NCI-H748 (cell line): Measurements from ENCODE around the gene GLT1D1.

Source experiments
- DNase-seq: peaks from one replicate; lab custom pipeline; 2025; ENCODE audit not compliant: unreplicated experiment; lab: John Stamatoyannopoulos, UW

The GLT1D1 gene

GRCh38 chr12:128911861-128912260 is 58.6 kb downstream of the GLT1D1 start:
- no peak for DNase-seq

DNA sequence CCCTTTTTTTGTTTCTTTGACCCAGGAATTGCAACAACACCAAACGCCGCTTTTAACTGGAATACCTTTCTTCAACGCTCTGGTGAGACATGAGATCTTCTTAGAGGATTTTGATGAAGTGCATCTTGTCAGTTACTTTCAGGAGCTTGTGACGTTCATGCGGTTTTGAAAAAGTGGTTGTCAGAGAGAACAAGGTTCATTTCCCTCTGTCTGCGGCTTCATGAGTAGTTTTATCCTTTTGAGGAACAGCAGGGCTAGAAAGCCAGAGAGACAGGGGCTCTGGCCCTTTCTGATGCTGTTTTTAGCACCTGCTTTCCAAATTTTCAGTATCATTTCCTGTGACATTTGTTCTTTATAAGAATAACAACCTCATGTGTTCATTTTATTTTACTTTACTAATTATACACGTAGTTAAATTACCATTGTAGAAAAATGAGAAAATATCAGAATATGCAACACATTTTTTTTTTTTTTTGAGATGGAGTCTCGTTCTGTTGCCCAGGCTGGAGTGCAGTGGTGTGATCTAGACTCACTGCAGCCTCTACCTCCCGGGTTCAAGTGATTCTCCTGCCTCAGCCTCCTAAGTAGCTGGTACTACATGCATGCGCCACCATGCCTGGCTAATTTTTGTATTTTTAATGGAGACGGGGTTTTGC is 61.8 kb downstream of the GLT1D1 start:
- no peak for DNase-seq

GRCh38 chr12:128916425-128916824 is 63.1 kb downstream of the GLT1D1 start:
- DNase-seq, result no peak

- DNase-seq, result no peak
These were observed 65.4 kb downstream of the GLT1D1 start for GRCh38 chr12:128918481-128919260.

DNA sequence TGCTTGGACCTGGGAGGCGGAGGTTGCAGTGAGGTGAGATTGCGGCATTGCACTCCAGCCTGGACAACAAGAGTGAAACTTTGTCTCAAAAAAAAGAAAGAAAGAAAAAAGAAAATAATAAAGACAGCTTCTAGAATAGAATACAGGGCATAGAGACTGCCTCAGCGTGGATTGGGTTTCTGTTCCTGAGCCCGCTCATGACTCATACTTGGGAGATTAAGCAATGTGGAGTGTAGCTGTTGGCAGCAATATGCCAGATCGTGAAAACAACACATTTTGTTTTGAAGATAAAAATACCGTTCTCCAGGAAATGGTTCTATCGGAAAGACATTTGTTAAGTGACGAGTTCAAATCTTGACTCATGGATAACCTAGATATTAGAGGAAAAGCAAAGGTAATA is 67.2 kb downstream of the GLT1D1 start:
- DNase-seq, result no peak

DNA sequence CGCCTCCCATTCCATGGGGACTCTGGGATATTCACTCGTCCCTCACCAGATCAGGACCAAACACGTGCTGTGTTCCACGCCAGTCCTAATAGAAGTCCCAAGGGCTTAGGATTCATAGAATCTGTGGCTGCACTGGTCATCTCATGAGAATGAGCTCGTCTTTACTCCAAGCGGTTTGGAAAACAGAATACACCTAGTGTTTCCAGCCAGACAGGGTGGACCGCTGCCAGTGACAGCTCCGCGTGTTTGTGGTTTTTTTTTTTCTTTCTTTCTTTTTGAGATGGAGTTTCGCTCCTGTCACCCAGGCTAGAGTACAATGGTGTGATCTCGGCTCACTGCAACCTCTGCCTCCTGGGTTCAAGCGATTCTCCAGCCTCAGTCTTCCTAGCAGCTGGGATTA is 75.1 kb downstream of the GLT1D1 start:
- DNase-seq, result no peak

DNA sequence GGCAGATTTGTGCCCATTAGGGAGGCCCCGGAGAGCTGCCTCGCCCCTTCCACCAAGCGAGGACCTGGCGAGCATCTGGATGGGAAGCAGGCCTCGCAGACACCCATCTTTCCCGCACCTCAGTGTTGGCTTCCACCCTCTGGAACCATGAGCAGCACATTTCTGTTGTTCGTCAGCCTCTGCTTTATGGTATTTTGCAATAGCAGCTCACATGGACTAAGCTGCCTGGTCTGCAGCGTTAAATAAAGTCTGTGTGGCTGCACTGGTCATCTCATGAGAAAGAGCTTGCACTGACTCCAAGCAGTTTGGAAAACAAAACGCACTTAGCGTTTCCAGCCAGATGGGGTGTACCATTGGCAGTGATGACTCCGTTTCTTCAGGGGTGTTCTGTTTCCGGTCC is 75.8 kb downstream of the GLT1D1 start:
- no peak for DNase-seq

- DNase-seq, result peak; percentile 80
These were observed 77.3 kb downstream of the GLT1D1 start for GRCh38 chr12:128930606-128931005.

- DNase-seq, result no peak
These were observed 79.2 kb downstream of the GLT1D1 start for GRCh38 chr12:128932521-128932920.

GRCh38 chr12:128933039-128933438 is 79.8 kb downstream of the GLT1D1 start:
- no peak for DNase-seq

GRCh38 chr12:128933926-128934325 is 80.6 kb downstream of the GLT1D1 start:
- DNase-seq, result no peak

DNA sequence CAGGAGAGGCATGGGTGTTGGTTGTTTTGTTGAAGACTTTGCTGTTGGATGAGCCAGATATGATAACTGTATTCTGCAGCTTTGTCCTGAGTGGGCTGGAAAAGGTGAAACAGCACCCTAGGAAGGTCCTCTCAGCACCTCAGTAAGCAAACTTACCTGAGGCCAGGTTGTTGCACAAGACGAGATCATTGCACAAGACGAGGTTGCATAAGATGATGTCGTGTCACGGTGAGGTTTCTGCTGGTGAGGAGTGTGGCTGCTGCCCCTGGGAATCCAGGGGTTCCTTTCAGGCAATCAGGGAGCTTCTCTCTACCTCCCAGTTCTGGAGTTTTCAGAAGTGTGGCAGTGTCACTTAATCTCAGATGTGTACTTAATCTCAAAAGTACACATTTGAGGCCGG is 85.6 kb downstream of the GLT1D1 start:
- no peak for DNase-seq

DNA sequence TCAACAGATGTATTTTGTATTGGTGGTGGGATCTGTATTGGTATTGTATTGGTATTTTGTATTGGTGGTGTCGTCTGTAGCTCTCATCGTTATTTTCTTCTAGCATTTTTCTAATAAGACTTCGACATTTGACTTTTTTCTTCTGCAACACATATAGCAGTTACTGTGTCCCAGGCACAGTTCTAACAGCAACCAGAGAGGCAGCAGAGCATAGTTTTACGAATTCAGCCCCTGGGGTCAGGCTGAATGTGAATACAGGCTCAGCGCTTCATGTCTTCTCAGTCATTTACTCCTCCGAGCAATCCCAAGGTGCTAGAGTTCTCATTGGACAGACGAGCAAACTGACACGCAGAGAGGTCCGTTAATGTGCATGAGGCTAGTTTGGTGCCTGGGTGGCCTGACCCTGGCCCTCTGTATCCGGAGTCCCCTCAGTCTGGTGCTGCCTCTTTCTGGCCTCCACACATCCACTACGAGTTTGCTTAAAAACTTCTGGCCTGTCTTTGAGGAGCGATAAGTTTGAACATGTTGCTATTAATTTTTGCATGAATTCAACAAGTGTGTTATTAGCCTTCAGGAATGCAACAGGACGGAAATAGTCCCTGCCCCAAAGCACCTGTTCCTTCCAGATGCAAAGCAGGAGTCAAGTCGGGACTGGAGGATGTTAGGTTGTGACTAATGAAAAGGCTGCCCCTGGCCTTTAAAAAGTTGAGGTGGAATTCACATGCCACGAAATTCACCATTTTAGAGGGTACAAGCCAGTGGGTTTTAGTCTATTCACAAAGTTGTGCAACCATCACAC is 87.0 kb downstream of the GLT1D1 start:
- DNase-seq, result no peak

DNA sequence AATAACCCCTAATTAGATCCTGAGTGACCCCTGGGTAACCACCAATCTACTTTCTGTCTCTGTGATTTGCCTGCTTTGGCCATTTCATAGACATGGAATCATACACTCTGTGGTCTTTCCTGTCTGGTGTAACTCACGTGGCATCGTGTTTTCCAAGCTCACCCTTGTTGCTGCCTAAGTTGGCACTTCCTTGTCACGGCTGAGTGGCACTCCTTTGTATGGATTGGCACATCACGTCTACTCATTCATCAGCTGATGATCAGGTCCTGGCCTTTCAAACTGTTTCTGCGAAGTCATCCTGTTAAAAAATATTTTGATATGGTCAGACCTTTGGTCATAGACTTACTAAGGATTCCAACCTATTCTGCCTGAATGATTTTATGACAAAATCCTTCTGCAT is 87.7 kb downstream of the GLT1D1 start:
- no peak for DNase-seq

DNA sequence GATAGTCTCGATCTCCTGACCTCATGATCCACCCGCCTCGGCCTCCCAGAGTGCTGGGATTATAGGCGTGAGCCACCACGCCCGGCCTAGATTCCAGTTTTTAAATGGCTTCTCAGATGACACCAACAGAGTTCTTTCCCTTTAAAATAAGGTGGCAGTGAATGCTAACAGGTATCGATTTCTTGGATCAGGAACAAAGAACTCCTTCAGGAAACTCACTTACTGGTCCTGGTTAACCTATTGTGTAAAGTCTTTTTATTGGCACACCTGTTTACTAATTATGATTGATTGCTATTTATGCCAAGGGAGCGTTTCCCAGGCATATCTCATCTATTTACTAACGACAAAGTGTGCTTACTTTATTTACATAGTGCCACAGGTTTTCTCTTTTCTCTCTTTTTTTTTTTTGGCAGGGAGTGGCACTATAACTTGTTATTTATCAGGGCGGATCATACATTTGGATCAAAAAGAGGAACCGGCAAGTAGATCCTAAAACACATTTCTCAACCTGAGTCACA is 89.7 kb downstream of the GLT1D1 start:
- DNase-seq, result peak; percentile 98

DNA sequence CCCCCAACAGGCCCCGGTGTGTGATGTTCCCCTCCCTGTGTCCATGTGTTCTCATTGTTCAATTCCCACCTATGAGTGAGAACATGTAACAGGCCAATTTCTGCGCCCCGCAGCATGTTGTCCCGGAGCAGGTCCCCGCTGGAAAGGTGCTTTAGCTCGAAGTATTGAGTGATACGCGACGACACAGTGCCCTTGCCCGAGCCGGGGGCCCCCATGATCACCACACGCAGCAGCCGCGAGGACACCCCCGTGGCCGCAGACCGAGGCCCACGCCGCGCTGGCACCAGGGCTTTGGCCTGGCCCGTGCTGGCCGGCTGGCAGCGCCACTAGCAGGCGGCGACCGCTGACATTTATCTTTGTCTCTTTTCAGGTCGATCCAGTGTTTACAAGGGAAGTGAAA is 91.7 kb downstream of the GLT1D1 start:
- DNase-seq, result no peak

DNA sequence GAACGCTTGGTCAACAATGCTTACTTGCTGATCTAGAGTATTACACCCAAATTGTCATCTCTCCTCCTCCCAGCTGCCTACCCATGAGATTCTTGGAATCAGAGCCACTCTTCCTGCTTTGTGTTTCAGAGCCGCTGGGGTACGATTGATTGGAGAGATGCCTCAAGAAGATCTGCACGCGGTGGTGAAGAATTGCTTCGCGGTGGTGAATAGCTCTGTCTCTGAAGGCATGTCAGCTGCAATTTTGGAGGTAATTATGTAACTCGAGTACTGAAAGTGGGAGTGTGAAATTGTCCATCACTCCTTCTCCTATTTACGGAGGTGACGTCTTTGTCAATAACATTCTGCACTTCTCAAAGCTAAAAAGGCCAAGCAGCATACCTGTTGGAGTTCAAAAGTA is 93.9 kb downstream of the GLT1D1 start:
- DNase-seq, result peak; percentile 60

- no peak for DNase-seq
These were observed 95.8 kb downstream of the GLT1D1 start for GRCh38 chr12:128949086-128949485.

GRCh38 chr12:128951448-128951847 is 98.2 kb downstream of the GLT1D1 start:
- DNase-seq, result no peak

DNA sequence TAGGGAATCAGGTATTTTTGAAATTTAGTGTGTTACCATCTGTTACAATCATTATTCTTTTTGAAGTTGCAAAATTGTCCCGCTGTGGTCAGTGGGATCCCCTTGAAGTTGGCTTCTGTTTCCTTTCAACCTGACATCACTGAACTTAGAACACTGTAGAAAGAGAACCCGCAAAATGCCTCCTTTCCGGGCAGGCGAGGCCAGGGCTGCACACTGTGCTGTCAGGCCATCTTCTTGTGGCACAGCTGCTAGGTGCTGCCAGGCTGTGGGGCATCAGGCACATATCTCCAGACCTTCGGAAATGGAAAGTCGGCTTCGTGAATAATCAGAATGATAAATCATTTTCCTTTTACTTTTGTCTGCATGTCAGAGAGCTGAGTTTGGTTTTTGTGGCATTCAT is 103.5 kb downstream of the GLT1D1 start:
- DNase-seq, result no peak

DNA sequence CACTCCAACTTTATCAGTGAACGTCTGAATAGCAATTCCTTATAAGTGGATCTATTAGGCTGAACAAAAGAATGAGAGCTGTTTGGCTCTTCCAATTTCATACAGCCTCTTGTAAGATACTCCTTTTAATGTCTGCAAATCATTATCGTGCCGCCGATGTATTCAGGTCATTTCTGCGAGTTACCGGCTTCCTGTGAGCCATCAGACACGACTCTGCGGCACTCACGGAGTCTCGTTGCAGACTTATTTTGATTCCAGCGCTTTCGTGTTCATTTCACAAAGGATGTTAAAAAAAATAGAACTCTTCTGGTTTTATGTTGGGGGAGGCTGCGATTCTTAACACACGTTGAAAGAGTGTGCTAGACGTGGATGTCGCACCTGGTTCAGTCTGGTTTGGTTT is 106.6 kb downstream of the GLT1D1 start:
- peak; percentile 61 for DNase-seq
